ENCODE data around the gene ST6GAL1.

- no peak for TF ChIP-seq MAX (IDR thresholded peaks at IDR 0.05)
- TF ChIP-seq TCF12 (IDR thresholded peaks at IDR 0.05; ENCODE audit: low read depth): no peak
- TF ChIP-seq USF1 (IDR thresholded peaks at IDR 0.05): no peak
- no peak for TF ChIP-seq CREB1 (IDR thresholded peaks at IDR 0.05; ENCODE audit: low read depth)
- TF ChIP-seq TEAD4 (IDR thresholded peaks at IDR 0.05): no peak
- TF ChIP-seq TAF1 (IDR thresholded peaks at IDR 0.05; ENCODE audit: low read depth): no peak
- TF ChIP-seq YY1 (IDR thresholded peaks at IDR 0.05; ENCODE audit: low read depth): no peak
- TF ChIP-seq EGR1 (IDR thresholded peaks at IDR 0.05): no peak
Measured at GRCh38 chr3:187098923-187099512, 168.7 kb downstream of the ST6GAL1 start.

Measured in Ishikawa (cell line).